ENCODE data around the gene EVI5L.

Gene EVI5L

DNA sequence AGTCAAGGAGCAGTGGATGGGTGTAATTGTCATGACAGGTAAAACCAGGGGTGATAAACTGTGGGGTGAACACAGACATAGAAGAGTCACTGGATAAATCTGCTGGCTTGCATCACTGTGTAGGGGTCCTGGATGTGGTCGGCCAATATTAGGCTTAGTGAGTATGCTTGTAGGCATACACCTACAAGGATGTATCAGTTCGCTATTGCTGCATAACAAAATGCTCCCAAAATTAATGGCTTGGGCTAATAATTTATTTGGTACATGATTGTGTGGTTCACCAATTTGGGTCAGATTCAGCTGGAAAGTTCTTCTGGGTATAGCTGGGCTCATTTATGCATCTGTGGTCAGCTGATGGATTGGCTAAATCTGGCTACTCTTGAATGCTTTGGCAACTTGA is 11.2 kb upstream of the EVI5L start:
- no peak for DNase-seq

DNA sequence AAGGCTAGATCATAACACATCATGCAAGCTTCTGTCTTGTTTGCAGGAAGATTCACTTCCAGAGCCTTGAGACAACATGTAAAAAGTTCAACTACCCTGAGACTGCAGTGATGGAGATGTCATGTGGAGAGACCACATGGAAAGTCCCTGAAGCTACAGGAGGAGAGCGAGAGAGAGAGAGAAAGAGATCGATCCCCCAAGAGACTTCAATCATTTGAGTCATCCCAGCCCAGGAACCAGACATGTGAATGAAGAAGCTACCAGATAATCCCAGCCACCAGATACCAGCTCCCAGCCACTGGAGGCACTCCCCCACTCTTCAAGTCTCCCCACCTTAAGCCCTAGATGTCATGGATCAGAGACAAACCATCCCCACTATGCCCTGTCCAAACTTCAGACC is 10.7 kb upstream of the EVI5L start:
- DNase-seq, result no peak

- DNase-seq, result no peak
These were observed 9.4 kb upstream of the EVI5L start for GRCh38 chr19:7820588-7820987.

DNA sequence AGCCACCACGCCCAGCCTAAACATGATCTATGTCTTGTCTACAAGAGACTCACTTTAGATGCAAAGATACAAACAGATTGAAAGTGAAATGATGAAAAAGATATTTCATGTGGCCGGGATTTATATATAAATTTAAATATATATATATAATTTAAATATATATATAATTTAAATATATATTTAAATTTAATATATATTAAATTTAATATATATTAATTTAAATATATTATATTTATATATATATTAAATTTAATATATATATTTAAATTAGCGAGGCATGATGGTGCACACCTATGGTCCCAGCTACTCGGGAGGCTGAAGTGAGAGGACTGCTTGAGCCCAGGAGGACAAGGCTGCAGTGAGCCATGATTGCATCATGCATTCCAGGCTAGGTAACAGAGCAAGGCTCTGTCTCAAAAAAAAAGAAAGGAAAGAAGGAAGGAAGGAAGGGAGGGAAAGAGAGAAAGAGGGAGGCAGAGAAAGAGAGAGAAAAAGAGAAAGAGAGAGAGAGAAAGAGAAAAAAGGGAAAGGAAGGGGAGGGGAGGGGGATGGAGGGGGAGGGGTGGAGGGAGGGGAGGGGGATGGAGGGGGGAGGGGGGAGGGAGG is 7.0 kb upstream of the EVI5L start:
- DNase-seq, result no peak

DNA sequence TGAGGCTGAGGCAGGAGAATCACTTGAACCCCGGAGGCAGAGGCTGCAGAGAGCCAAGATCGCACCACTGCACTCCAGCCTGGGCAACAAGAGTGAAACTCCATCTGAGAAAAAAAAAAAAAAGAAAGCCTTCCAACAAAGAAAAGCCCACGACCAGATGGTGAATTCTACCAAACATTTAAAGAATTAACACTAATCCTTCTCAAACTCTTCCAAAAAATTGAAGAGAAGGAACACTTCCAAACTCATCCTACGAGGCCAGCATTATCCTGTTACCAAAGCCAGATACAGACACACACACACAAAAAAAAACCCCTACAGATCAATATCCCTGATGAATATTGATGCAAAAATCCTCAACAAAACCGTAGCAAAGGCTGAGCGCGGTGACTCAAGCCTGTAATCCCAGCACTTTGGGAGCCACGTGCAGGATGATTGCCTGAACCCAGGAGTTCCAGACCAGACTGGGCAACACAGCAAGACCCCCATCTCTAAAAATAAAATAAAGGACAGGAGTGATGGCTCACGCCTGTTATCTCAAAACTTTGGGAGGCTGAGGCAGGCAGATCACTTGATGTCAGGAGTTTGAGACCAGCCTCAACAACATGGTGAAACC is 6.2 kb upstream of the EVI5L start:
- no peak for DNase-seq

- DNase-seq, result no peak
These were observed 875 bp upstream of the EVI5L start for GRCh38 chr19:7829166-7829520.

DNA sequence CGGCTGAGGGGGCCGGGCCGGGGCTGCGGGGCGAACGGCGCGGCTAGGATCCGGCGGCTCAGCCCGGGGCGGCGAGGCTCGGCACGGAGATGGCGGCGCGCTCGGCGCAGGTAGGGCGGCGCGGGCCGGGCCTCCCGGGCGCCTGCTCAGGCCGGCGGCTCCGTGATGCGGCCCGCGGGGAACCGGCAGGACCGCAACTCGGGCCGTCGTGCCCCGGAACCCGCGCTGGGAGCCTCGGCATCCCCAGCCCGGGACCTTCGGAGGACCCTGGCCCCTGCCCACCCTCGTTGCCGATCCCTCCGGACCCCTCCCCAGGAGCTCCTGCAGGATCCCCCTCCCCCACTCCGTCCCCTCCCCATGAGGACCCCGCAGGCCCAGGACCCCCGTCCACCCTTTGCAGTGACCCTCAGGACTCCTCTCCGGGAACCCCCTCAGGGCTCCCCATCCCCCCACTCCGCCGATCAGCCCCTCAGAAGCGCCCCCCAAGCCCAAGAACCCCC is 304 bp downstream of the EVI5L start:
- DNase-seq, result no peak

GRCh38 chr19:7830823-7831222 is 805 bp downstream of the EVI5L start:
- no peak for DNase-seq

- DNase-seq, result no peak
These were observed 1.4 kb downstream of the EVI5L start for GRCh38 chr19:7831452-7831851.

DNA sequence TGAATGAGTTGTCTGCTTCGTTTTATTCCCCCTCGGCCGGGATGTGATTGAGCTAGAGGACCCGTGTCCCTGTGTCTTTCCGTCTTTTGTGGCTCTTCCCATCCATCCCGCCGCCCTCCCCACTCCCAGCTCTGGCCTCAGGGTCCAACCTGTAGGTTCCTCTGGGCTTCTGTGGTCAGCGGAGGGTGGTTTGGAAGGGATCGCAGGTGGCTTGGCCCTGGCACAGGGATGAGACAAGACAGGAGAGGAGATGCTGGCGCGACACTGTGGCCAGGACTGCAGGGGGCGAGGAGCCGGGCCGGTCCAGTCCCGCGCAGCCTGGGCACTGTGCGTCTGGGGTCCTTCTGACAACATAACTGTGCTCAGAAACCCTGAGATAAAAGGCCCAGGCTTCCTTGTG is 2.0 kb downstream of the EVI5L start:
- no peak for DNase-seq

DNA sequence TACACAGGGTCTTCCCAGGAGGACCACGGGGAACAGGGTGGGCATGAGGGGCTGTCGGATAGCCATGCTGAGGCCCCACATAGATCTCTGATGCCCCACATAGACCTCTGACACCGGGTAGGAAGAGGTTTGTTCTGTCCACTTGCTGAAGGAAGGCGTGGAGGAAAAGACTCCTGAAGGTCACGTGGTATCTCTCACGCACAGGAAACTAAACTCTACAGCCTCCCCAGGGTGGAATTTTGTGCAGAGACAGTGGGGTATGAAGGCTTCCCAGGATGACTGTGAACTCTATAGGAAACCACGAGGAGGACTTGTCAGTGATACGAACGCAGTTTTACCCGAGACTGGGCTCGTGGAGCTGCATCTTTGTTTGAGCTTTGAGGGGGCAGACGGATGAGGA is 2.8 kb downstream of the EVI5L start:
- DNase-seq, result no peak

- no peak for DNase-seq
These were observed 3.4 kb downstream of the EVI5L start for GRCh38 chr19:7833225-7834099.

DNA sequence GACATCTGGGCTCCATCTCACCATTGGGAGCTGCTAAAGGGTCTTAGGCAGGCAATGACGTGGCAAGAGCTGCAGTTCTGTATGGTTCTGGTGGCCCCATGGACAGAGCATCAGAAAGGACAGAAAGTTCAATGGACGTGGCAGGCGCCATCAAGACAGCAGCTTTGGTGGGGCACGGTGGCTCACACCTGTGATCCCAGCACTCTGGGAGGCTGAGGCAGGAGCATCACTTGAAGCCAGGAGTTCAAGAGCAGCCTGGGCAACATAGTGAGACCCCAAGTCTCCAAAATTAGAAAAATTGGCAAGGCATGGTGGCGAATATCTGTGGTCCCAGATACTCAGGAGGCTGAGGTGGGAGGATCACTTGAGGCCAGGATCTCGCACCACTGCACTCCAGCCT is 9.5 kb downstream of the EVI5L start:
- DNase-seq, result no peak

- DNase-seq, result no peak
These were observed 10.6 kb downstream of the EVI5L start for GRCh38 chr19:7840629-7841028.

DNA sequence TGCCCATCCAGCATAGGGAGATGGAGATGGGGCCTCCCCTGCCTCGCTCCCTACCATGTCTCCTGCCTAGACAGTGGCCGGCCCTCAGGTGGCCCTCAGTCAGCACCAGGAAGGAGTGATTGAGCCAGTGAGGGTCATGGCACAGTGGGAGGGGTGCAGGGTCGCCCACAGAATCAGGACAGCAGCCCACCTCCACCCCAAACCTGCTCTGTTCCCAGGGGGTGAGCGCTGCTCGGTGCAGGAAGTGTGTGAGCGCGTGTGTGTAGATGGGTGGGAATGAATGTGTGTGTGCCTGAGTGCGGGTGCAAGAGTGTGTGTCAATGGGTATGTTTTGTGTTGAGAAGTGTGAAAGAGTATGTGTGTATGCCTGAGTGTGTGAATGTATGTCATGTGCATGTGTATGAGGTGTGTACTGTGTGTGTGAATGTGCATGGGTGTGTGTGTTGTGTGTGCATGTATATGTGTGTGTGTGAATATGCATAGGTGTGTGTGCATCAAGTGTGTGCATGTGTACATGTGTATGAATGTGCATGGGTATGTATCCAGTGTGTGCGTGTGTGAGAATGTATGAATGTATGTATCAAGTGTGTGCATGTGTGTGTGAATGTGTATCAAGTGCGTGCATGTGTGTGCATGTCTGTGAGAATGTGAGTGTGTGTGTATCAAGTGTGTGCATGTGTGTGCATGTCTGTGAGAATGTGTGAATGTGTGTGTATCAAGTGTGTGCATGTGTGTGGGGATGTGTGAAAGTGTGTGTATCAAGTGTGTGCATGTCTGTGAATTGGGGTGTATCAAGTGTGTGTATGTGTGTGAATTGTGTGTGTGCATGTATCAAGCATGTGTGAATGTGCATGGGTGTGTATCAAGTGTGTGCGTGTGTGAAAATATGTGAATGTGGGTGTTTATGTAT is 12.0 kb downstream of the EVI5L start:
- DNase-seq, result no peak

DNA sequence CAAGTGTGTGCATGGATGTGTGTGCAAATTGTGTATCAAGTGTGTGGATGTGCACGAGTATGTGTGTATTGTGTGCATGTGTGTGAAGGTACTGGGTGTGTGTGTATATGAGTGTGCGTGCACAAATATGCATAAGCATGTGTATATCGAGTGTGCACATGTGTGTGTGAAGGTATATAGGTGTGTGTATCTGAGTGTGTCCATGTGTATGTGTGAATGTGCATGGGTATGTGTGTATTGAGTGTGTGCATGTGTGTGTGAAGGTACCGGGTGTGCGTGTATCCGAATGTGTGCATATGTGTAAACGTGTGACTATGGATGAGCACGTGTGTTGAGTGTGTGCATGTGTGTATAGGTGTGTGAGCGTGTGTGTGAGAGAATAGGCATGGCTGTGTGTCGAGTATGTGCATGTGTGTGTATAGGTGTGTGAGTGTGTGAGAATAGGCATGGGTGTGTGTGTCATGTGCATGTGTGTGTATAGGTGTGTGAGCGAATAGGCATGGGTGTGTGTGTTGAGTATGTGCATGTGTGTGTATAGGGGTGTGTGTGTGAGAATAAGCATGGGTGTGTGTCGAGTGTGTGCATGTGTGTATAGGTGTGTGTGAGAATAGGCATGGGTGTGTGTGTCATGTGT is 12.8 kb downstream of the EVI5L start:
- DNase-seq, result no peak

DNA sequence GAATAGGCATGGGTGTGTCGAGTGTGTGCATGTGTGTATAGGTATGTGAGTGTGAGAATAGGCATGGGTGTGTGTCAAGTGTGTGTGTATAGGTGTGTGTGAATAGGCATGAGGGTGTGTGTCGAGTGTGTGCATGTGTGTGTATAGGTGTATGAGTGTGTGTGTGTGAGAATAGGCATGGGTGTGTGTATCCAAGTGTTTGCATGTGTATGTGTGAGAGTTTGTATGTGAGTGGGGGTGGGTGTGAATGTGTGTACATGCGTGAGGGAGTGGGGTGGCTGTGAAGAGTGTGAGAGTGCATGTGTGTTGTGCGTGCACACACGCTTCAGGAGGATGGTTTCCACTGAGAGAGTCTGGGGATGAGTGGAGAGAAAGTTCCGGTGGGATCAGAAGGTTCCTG is 13.5 kb downstream of the EVI5L start:
- no peak for DNase-seq

- DNase-seq, result no peak
These were observed 14.4 kb downstream of the EVI5L start for GRCh38 chr19:7844405-7844804.

GRCh38 chr19:7844951-7845350 is 14.9 kb downstream of the EVI5L start:
- DNase-seq, result no peak

GRCh38 chr19:7845390-7846154 is 15.6 kb downstream of the EVI5L start:
- no peak for DNase-seq

- DNase-seq, result no peak
These were observed 16.2 kb downstream of the EVI5L start for GRCh38 chr19:7846155-7846646.

DNA sequence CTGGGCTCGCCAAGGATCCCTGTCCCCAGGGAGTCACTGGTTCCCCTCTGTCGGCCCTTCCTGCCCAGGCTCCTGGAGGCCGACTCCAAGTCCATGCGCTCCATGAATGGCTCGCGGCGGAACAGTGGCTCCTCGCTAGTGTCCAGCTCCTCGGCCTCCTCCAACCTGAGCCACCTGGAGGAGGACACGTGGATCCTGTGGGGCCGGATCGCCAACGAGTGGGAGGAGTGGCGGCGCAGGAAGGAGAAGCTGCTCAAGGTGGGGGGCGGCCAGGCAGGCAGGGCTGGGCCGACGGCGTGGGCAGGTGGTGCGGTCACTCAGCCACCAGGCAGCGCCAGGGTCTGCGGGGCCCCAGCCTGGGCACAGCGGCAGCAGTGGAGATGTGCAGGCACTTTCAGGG is 17.6 kb downstream of the EVI5L start:
- DNase-seq, result no peak
